PC-3 (cell line): ENCODE measurements around the gene DMKN.

Source experiments
- CTCF ChIP-seq: fragments of 300-600 bp; sonication (generic); conservative IDR thresholded peaks from 2 replicates; pipeline ENCODE4 v1.5.1; 2017; ENCODE audit warnings: antibody characterized with exemption, low read depth, mild to moderate bottlenecking, low read length
- EZH2 ChIP-seq: fragments of 300-600 bp; sonication (generic); IDR thresholded peaks from one replicate; pipeline ENCODE4 v1.6.1; 2017; ENCODE audit warnings: antibody characterized with exemption, mild to moderate bottlenecking, low read length; ENCODE audit not compliant: unreplicated experiment
- EZH2phosphoT487 ChIP-seq: fragments of 300-600 bp; sonication (generic); IDR thresholded peaks from 2 replicates; pipeline ENCODE4 v1.6.1; 2018; ENCODE audit warnings: mild to moderate bottlenecking, antibody characterized with exemption, low read length, borderline replicate concordance

DNA sequence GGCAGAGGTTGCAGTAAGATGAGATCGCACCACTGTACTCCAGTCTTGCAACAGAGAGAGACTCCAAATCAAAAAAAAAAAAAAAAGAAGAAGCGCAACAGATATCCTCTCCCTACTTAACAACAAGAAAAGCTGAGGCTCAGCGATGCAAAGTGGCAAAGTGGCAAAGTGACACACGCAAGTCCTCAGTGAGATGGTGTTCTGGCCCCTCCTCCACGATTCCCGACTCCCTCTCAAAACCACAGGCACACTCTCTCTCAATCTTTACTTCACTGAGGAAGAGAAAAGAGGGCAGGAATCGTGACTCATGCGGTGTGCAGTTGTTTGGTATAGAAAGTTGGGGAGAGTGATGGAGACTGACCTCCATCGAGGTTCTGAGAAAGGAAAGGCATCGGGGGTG lies 52.8 kb downstream of the DMKN start:
- TF ChIP-seq CTCF (no peak), EZH2phosphoT487 (no peak), EZH2 (no peak)
